Stomach (tissue), 4 donors: ENCODE data around the gene DUSP16.

Source experiments
- POLR2A ChIP-seq, 4 donors: fragments of 450-650 bp; IDR thresholded peaks; one replicate each; pipeline ENCODE4 v1.6.1; 2016; ENCODE audit warnings: antibody characterized with exemption in 4 of 4, control low read depth in 2 of 4, mild to moderate bottlenecking in 1 of 4, moderate library complexity in 1 of 4
- POLR2AphosphoS5 ChIP-seq, 3 donors: sonication (generic); formaldehyde crosslinking; IDR thresholded peaks; one replicate each; pipeline ENCODE4 v1.6.1; 2016; ENCODE audit warnings: antibody characterized with exemption in 3 of 3
- TF ChIP-seq, protein P1 (sequence below), 7 experiments: fragments of 450-650 bp in 4 of 7; fragments of 200-600 bp in 3 of 7; sonication (generic) in 3 of 7; IDR thresholded peaks; one replicate each; pipeline ENCODE4 v1.5.1; 2016 to 2019; ENCODE audit warnings: antibody characterized with exemption in 7 of 7, control low read depth in 2 of 7, mild to moderate bottlenecking in 1 of 7

DNA sequence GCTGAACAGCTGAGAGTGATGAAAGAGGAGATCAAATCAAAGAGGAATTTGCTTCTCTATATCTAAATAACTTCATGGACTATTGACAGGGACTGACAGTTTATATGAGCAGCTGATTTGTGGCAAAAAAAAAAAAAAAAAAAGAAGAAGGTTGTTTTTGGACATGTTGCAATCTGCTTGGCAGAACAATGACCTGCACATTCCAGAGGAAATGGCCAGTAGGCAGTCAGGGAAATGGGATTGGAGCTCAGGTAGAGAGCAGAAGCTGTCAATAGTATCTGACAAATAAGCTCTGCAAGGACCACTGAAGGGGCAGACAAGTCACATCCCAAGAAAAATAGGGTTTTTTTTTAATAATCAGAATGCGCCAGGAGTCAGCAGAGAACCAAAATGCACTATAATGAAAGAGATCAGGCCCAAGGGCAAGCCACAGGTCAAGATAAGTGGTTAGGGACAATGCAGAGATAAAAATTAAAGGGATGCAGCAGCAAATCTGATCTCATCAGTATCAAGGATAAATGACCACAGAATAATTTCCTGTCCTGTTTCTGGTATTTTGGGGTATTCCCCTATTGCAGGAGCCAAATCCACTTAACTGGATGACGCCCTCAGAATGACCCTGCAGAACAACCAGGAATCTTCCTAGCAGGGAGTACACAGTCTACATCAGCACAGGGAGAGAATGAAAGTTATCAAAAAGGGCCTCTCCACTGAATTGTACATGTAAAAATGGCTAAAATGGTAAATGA lies 22.6 kb upstream of the DUSP16 start:
- TF ChIP-seq, protein P1, sequence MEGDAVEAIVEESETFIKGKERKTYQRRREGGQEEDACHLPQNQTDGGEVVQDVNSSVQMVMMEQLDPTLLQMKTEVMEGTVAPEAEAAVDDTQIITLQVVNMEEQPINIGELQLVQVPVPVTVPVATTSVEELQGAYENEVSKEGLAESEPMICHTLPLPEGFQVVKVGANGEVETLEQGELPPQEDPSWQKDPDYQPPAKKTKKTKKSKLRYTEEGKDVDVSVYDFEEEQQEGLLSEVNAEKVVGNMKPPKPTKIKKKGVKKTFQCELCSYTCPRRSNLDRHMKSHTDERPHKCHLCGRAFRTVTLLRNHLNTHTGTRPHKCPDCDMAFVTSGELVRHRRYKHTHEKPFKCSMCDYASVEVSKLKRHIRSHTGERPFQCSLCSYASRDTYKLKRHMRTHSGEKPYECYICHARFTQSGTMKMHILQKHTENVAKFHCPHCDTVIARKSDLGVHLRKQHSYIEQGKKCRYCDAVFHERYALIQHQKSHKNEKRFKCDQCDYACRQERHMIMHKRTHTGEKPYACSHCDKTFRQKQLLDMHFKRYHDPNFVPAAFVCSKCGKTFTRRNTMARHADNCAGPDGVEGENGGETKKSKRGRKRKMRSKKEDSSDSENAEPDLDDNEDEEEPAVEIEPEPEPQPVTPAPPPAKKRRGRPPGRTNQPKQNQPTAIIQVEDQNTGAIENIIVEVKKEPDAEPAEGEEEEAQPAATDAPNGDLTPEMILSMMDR (IDR thresholded peaks at IDR 0.05), result no peak
- no peak for TF ChIP-seq POLR2A (IDR thresholded peaks at IDR 0.05)
- TF ChIP-seq POLR2AphosphoS5 (IDR thresholded peaks at IDR 0.05), result no peak
